ENCODE measurements around the gene GDF2. TPM values are rescaled to one million over a fixed set of nuclear protein-coding genes. Genes with fewer than 3 reads are reported as not detected.

GDF2 gene
- polyA plus RNA-seq, 1 experiment: not detected

DNA sequence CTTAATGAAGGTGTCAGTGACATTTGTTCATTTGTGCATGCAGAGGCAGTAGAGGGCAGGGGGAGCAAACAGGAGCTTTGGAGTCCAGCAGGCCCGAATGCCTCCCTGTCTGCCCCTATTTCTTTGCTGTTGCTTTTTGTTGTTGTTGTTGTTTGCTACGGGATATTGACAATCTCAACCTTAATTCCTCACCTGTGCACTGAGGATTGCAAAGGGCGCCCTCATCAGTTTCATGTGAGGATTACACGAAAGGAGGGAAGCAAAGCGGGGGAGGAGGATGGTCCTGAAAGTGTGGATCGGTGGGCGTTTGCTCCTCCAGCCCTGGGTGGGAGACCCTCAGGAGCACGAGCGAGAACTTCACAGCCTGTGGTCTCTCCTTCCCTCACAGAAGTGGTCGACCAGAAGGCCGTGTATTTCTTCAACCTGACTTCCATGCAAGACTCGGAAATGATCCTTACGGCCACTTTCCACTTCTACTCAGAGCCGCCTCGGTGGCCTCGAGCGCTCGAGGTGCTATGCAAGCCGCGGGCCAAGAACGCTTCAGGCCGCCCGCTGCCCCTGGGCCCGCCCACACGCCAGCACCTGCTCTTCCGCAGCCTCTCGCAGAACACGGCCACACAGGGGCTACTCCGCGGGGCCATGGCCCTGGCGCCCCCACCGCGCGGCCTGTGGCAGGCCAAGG lies 12.7 kb upstream of the GDF2 start:
- CTCF ChIA-PET: interaction anchor here (0.9 to 7.6 kb wide), 4 partner anchors 13 to 315 kb away, joined by 3 to 167 read pairs (median 43); no protein-coding TSS in a partner anchor
- POLR2A ChIA-PET: no interaction called here

DNA sequence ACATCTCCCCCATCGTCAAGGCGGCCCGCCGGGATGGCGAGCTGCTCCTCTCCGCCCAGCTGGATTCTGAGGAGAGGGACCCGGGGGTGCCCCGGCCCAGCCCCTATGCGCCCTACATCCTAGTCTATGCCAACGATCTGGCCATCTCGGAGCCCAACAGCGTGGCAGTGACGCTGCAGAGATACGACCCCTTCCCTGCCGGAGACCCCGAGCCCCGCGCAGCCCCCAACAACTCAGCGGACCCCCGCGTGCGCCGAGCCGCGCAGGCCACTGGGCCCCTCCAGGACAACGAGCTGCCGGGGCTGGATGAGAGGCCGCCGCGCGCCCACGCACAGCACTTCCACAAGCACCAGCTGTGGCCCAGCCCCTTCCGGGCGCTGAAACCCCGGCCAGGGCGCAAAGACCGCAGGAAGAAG lies 12.2 kb upstream of the GDF2 start:
- CTCF ChIA-PET: interaction anchor here (1.2 to 7.6 kb wide), 4 partner anchors 263 to 316 kb away, joined by 3 to 167 read pairs (median 70); no protein-coding TSS in a partner anchor

More for the DNA sequence above, 12.7 kb upstream of the GDF2 start:
- TF ChIP-seq, protein P1, sequence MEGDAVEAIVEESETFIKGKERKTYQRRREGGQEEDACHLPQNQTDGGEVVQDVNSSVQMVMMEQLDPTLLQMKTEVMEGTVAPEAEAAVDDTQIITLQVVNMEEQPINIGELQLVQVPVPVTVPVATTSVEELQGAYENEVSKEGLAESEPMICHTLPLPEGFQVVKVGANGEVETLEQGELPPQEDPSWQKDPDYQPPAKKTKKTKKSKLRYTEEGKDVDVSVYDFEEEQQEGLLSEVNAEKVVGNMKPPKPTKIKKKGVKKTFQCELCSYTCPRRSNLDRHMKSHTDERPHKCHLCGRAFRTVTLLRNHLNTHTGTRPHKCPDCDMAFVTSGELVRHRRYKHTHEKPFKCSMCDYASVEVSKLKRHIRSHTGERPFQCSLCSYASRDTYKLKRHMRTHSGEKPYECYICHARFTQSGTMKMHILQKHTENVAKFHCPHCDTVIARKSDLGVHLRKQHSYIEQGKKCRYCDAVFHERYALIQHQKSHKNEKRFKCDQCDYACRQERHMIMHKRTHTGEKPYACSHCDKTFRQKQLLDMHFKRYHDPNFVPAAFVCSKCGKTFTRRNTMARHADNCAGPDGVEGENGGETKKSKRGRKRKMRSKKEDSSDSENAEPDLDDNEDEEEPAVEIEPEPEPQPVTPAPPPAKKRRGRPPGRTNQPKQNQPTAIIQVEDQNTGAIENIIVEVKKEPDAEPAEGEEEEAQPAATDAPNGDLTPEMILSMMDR (IDR thresholded peaks at IDR 0.05; ENCODE audit: low read depth, low read length): peak; percentile 43
- Histone ChIP-seq H3K9me3 (ENCODE audit: control insufficient read depth, insufficient read depth, low read length) (no peaks in the 10 kb centered on the region), H3K4me3 (ENCODE audit: low read depth, low read length) (no peak overlapping the region), H3K27ac (ENCODE audit: low read depth, low read length) (no peak overlapping the region), H3K27me3 (ENCODE audit: control insufficient read depth, insufficient read depth, low read length) (peaks cover 22% of the 10 kb centered on the region)
- no peak for DNase-seq (ENCODE audit: low read depth, low spot score)

DNA sequence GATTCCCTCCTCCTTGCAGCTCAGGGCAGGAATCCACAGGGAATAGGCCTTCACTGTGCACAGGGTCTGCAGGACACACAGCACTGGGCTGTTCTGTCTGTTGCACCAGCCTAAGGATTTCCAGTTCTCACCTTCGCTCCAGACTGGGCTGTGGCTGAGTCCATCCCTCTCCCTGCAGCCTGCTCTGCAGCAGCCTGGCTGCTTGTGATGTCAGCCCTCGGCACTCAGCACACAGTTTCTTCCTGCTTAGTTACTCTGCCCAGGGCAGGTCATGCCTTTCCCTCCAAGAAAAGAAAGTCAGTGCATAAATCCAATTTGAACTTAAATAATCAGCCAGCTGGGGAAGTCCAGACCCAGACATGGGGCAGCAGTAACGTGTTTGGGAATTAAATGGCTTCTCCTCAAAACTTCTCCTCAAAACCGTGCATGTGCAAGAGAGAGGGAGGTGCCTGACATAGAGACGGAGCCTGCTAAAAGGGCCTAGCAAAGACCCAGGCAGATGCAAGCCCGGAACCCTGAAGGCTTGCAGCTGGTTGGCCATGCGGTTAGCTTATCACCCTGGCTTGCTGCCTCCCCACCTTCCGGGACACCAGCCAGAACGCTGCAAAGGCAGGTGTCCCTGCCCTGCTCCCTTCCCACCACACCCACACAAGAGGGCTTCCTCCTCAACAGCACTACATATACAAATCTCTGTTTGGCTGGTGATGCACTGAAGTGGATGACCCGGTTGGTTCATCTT lies 10.9 kb upstream of the GDF2 start:
- Histone ChIP-seq H3K27ac (ENCODE audit: low read depth, low read length) (no peak overlapping the region), H3K4me3 (ENCODE audit: low read depth, low read length) (no peak overlapping the region), H3K27me3 (ENCODE audit: control insufficient read depth, insufficient read depth, low read length) (peaks cover 17% of the 10 kb centered on the region), H3K9me3 (ENCODE audit: control insufficient read depth, insufficient read depth, low read length) (no peaks in the 10 kb centered on the region)
- CTCF ChIA-PET: interaction anchor here (0.6 to 7.6 kb wide), 30 partner anchors 8 to 329 kb away, joined by 3 to 167 read pairs (median 4); partner anchors contain the start of gene GDF10
- TF ChIP-seq, protein P1 (IDR thresholded peaks at IDR 0.05; ENCODE audit: low read depth, low read length): no peak
- POLR2A ChIA-PET: interaction anchor here (0.6 kb wide), 1 partner anchor 264 kb away, joined by 3 read pairs; no protein-coding TSS in a partner anchor
- DNase-seq (ENCODE audit: low read depth, low spot score): no peak

More for the DNA sequence above, 12.2 kb upstream of the GDF2 start:
- no peak overlapping the region for H3K4me3 ChIP-seq (ENCODE audit: low read depth, low read length)
- no peaks in the 10 kb centered on the region for H3K9me3 ChIP-seq (ENCODE audit: control insufficient read depth, insufficient read depth, low read length)
- POLR2A ChIA-PET: no interaction called here
- no peak overlapping the region for H3K27ac ChIP-seq (ENCODE audit: low read depth, low read length)
- TF ChIP-seq, protein P1 (IDR thresholded peaks at IDR 0.05; ENCODE audit: low read depth, low read length): no peak
- no peak for DNase-seq (ENCODE audit: low read depth, low spot score)
- H3K27me3 ChIP-seq (ENCODE audit: control insufficient read depth, insufficient read depth, low read length): peaks cover 22% of the 10 kb centered on the region

DNA sequence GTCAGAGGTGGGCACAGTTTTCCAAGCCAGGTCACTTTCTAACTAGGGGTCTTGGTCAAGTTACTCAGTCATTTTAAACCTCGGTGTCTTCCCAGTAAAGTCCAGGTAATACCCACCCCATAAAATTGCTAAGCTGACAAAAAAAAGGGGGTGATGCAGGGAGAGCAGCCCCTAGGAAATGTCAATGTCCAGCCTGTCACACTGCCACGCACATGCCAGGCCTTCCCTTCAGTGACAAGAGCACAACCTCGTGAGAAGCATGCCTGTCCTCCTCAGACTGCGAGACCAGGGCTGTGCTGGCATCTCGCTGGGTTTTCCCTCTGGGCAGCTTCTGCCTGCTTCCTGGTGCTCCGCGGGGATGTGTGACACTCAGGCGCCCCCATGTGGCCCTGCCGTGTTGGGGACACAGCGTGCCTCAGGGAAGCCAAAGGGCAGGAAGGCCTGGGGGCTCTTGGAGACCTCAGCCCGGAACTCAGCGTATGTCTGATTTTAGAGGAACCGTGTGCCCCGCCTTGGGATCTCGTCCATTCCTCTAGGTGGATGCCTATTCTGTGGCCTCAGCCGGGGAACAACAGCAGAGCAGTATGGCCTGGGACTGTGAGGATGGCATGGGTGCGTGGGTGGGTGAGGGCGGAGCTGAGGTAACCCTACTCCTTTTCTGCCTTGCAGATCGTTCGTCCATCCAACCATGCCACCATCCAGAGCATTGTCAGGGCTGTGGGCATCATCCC lies 10.2 kb upstream of the GDF2 start:
- Histone ChIP-seq H3K4me3 (ENCODE audit: low read depth, low read length) (no peak overlapping the region), H3K27ac (ENCODE audit: low read depth, low read length) (no peak overlapping the region), H3K27me3 (ENCODE audit: control insufficient read depth, insufficient read depth, low read length) (peaks cover 13% of the 10 kb centered on the region), H3K9me3 (ENCODE audit: control insufficient read depth, insufficient read depth, low read length) (no peaks in the 10 kb centered on the region)
- CTCF ChIA-PET: interaction anchor here (0.6 to 7.6 kb wide), 28 partner anchors 9 to 318 kb away, joined by 3 to 167 read pairs (median 4); partner anchors contain the start of gene GDF10
- DNase-seq (ENCODE audit: low read depth, low spot score): peak; percentile 43
- TF ChIP-seq, protein P1 (IDR thresholded peaks at IDR 0.05; ENCODE audit: low read depth, low read length): peak; percentile 96
- POLR2A ChIA-PET: interaction anchor here (0.6 kb wide), 1 partner anchor 264 kb away, joined by 3 read pairs; no protein-coding TSS in a partner anchor

Measured in AG04450 (cell line).